Activated CD4-positive, alpha-beta T cell treated with anti-CD3 and anti-CD28 coated beads, Interleukin-2, amount 50 U/mL, for 24 hours (primary cell): ENCODE results near the gene KIAA1217.
A peak's percentile ranks its signal among the peaks of the same experiment; 100 is the strongest.

Experiments used
- DNase-seq, 2 donors: peaks; one replicate each; pipeline ENCODE4 v3.0.0-alpha.2; 2020; ENCODE audit warnings: low read depth in 1 of 2, low spot score in 1 of 2

KIAA1217 gene

GRCh38 chr10:24542314-24543270 is 333.7 kb downstream of the KIAA1217 start:
- DNase-seq, result no peak

DNA sequence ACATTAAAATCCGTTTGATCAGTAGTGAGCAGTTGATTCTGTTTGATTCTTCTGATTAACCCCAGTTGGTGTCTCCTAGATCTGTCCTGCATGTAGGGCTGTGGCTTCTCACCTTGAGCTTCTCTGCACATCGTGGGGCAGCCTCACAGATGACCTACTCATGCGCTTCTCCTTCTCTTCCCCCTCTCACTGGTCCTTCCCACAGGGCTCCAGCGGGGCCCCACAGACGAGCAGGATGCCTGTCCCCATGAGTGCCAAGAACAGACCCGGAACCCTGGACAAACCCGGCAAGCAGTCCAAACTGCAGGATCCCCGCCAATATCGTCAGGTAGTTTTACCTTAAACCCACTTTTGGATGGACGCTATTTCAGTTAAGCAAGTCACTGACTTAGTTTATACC is 335.8 kb downstream of the KIAA1217 start:
- no peak for DNase-seq

- DNase-seq, result no peak
Observed at GRCh38 chr10:24545585-24545984, 336.6 kb downstream of the KIAA1217 start.

- no peak for DNase-seq
Observed at GRCh38 chr10:24550680-24551079, 341.7 kb downstream of the KIAA1217 start.

DNA sequence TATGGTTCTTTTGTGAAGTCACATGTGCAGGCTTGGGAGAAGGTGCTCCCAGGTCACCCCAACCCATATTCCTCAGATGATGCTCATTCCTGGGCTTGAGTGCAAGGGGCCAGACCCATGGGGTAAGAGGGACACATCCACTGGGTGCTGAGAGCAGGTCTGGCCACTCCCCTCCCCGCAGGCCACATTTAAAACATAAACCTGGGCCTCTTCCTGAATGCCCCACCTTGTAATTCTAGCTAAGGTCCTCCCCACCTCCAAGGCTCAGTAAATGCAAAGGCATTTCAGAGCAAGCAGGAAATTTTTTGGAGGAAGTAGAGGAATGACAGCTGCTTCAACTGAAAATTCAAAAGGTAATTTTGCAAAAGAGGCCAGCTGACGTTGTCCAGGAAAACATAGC is 342.2 kb downstream of the KIAA1217 start:
- no peak for DNase-seq

DNA sequence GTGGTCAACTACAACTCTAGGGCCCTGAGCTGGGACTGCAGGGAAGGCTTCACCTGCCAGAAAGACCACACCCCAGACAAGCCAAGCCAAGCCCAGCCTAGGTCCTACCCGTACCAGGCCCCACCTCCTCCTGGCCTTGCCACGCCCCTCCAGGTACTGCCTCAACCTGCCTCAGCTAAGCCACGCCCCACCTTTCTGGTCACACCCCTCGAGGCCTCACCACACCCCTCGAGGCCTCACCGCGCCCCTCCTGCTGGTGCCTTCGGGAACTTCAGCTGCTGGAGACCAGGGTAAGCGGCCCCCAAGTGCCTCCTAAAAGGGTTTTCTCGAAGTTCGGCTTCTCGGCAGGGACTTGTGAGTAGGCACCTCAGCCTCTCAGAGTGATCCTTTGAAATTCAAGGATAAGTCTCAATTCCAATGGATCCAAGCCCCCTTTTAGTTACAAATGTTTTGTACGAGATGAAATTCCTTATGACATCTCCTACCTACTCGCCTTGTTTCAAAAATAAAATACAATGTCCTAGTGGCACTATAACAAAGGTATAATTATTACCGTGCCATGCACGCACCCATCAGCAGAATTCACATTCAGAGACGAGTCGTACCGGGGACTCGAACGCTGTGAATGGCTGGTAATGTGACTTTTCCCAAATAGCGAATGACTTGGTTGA is 343.5 kb downstream of the KIAA1217 start:
- DNase-seq, result no peak

DNA sequence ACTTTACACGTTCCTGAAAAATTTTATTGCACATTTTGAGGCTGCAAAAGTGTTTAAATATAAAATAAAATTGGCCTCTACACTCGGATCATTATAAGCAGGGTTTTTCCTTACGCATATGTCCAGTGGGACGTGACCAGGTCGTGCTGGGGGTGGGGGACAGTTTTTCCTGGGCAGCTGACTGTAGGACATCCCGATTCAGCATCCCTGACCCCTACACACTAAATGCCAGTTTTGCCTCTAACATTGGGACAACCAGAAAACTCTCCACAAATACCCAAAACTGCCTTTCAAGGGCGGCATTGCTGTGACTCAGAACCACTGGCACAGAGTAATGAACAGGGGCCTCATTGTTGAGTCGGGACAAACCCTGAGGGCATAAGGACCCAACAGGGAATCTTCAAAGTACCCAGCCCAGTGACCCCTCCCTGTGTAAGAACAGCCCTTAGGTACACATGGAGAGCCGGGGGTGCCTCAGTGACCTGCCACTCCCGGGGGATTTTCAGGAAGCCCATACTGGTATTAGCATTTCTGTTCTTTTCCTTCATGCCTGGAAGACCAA is 344.2 kb downstream of the KIAA1217 start:
- DNase-seq, result no peak

- no peak for DNase-seq
Observed at GRCh38 chr10:24554036-24554435, 345.1 kb downstream of the KIAA1217 start.

GRCh38 chr10:24556126-24556749 is 347.3 kb downstream of the KIAA1217 start:
- DNase-seq, result no peak

GRCh38 chr10:24556750-24557742 is 348.1 kb downstream of the KIAA1217 start:
- peak in 1 of 2 donors; percentile 10 for DNase-seq

- no peak for DNase-seq
Observed at GRCh38 chr10:24561453-24561852, 352.5 kb downstream of the KIAA1217 start.

GRCh38 chr10:24568042-24568441 is 359.1 kb downstream of the KIAA1217 start:
- DNase-seq, result no peak

- DNase-seq, result no peak
Observed at GRCh38 chr10:24569330-24569796, 360.4 kb downstream of the KIAA1217 start.

- DNase-seq, result no peak
Observed at GRCh38 chr10:24569828-24570657, 361.1 kb downstream of the KIAA1217 start.

DNA sequence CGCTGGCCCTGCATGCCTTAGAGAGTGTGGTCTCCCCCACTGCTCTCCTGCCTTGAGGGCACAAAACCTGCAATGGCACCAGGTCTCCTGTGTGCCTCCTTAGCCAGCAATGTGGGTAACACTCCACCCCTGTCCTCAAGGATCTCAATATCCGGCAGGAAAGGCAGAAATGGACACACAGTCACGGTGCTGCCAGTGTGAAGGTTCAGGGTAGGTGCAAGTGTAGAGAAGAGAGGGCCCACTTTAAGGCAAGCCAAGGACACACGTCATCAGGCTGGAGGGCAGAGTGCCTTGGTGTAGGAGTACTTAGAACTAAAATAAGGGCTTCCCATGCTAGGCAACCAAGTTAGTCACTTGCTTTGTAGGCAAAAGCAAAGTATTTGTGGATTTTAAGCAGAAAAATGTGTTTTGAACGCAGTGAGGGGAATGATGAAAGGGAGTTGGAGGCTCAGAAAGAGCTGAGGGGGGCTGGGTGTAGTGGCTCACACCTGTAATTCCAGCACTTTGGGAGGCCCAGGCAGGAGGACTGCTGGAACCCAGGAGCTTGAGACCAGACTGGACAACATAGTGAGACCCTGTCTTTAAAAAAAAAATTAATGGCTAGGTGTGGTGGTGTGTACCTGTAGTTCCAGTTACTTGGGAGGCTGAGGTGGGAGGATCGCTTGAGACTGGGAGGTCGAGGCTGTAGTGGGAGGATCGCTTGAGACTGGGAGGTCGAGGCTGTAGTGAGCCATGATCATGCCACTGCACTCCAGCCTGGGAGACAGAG is 361.9 kb downstream of the KIAA1217 start:
- no peak for DNase-seq

DNA sequence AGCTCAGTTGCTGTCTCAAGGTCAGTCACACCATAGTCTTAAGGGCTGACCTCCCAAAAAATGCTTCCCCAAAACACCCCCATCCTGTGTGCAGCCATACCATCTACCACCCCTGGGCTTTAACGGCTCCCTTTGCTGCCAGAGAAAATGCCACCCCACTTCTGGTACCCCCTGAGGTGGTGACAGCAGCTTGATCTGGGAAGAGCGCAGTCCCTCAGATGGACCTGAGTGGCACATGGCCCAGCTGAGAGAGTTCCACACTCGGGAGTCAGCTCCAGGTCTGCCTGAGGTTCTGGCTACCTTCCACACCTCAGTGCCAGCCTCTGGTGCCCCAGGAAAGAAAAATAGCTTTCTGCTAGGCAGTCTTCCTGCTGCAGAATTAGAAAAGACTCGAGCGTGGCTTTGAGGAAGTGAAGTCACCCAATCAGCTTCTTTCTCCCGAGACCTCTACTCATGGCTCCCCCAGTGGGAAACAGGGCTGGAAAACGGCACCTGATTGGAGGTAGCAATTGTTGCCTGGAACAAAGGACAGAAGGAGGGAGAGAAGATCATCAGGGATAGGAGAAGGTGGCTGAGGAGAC is 363.0 kb downstream of the KIAA1217 start:
- no peak for DNase-seq

DNA sequence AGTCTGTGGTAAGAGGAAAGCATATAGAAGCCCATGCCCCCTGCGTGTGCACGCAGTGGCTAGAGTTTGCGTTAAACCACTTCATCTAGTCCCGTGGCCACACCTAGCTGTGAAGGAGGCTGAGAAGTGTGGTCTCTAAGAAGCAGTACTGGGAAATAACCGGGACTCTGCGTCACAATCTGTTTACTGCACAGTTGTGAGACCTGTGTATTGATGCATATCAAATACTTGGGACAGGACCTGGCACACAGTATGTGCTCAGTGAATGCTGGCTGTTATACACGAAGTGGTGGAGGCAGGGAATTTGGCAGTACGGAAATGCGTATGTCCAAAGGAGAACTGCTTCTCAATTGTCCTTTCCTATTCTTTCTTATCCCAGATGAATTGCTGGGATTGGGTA is 365.2 kb downstream of the KIAA1217 start:
- DNase-seq, result no peak

DNA sequence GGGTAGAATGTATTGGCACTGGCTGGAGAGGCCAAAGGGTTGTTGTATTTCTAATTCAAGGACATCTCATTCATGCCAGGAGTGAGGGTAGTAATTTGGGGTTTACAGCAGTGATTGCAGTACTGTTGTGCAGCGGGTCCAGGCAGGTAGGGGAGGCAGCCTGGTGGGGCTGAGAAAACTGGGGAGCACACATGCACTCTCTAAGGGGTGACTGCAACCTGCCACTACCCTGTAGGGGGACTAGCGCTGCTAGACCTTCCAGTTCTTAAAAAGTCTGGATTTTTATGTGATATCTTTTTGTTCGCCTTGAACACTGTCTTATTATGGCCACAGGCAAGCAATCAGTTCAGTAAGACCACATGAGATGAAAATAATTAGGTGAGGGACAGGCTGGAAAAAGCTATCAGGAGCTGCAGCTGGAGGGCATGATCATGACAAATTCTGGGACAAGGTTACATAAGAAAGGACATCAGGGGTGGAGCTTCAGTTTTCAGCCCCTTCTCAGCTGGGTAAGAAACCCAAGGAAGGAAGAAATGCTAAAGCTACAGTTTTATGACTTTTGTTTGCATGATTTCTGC is 365.7 kb downstream of the KIAA1217 start:
- DNase-seq, result no peak
